ENCODE measurements around the gene GNA14. TPM values are rescaled to one million over a fixed set of nuclear protein-coding genes. Genes with fewer than 3 reads are reported as not detected.

The GNA14 gene
- total RNA-seq, 1 experiment from 2014 or later: 0.25 TPM

DNA sequence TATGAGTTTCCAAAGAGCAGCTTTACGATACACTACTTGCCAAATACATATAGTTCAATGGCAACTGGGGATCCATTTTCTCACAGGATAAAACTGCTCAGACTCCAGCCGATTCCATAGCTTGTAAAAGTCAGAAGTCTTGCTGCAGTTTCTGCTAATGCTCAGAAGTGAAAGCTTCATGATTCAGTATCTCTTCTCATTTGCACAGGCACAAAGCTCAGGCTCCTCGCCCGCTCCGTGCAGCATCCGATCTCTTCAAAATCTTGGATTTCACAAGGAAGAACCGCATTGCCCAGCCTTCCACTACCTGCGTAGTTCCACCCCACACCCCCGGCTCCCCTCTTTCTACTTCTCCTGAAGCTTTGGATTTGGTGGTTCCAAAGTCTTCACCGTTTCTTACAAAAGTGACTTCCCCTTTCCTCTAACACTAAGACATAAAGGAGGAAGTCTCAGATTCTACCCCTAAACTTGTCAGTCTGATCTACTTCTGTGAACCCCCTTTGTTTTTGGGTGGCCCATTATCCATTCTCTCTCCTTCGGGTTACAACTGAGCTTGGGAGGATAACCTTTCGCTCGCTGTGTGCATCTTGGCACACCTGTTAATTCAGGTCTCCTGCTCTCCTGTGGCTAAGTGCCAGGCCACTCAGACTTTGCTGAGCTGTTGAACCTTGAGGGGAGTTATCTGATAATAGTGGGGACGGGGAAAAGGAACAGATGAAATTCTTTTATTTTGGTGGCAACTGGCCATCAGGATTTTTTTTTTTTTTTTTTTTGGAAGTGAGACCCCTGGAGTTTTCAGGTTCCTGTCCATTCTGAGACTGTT, 194.1 kb downstream of the GNA14 start:
- DNase-seq (ENCODE audit: low read depth, low spot score) (no peak), ATAC-seq (no peak)
- ChIA-PET CTCF (interaction anchor here (0.6 to 3.5 kb wide), 3 partner anchors 9 to 287 kb away, joined by 3 to 20 read pairs (median 3); no protein-coding TSS in a partner anchor), RAD21 (ENCODE audit: low non-redundant PET in 1 of 2, low total read pairs in 2 of 2, uncharacterized antibody in 2 of 2, unreplicated experiment in 2 of 2) (no interaction called here), POLR2A (no interaction called here)
- Histone ChIP-seq H3K79me2 (ENCODE audit: insufficient read depth, low read length) (no peaks in the 10 kb centered on the region), H3K4me3 (replicated peaks in 1 of 2; ENCODE audit: low read depth in 1 of 2, low read length in 2 of 2) (no peak overlapping the region), H3K9ac (ENCODE audit: low read length) (no peak overlapping the region), H3K4me2 (ENCODE audit: low read length) (no peak overlapping the region), H2AFZ (ENCODE audit: low read depth, low read length, poor library complexity, severe bottlenecking) (no peak overlapping the region), H3K9me3 (ENCODE audit: control insufficient read depth in 1 of 2, insufficient read depth in 1 of 2, low read depth in 1 of 2, low read length in 2 of 2) (no peaks in the 10 kb centered on the region), H3K4me1 (ENCODE audit: control insufficient read depth in 1 of 2, insufficient read depth in 2 of 2, low read length in 2 of 2) (peaks cover 0 to 10% of the 10 kb centered on the region in 2 experiments; a peak in 2 of 4 replicates), H3K36me3 (ENCODE audit: control insufficient read depth in 1 of 2, insufficient read depth in 2 of 2, low read length in 2 of 2) (no peaks in the 10 kb centered on the region), H3K27me3 (ENCODE audit: insufficient read depth, low read length) (no peaks in the 10 kb centered on the region), H3K27ac (ENCODE audit: low read depth, low read length) (no peak overlapping the region), H4K20me1 (ENCODE audit: insufficient read depth) (no peaks in the 10 kb centered on the region), H3K9me2 (ENCODE audit: insufficient read depth) (no peaks in the 10 kb centered on the region)
- intact Hi-C loops (cut with micrococcal nuclease): loop anchor here (2.0 to 10.0 kb wide), 3 partner anchors 297 to 667 kb away; partner anchors contain the start of gene GNAQ
- no TSS peak for BruUV-seq (replicated peaks)
- TF ChIP-seq ZNF274 (IDR thresholded peaks at IDR 0.05; ENCODE audit: low read depth, low read length): no peak
- no peak for TF ChIP-seq TCF7L2 (IDR thresholded peaks at IDR 0.05; ENCODE audit: borderline replicate concordance, extremely low read depth, insufficient read depth, insufficient read length)
- TF ChIP-seq ZBTB33 (IDR thresholded peaks at IDR 0.05; ENCODE audit: extremely low read depth, insufficient replicate concordance, low read length): no peak
- TF ChIP-seq, protein P1, sequence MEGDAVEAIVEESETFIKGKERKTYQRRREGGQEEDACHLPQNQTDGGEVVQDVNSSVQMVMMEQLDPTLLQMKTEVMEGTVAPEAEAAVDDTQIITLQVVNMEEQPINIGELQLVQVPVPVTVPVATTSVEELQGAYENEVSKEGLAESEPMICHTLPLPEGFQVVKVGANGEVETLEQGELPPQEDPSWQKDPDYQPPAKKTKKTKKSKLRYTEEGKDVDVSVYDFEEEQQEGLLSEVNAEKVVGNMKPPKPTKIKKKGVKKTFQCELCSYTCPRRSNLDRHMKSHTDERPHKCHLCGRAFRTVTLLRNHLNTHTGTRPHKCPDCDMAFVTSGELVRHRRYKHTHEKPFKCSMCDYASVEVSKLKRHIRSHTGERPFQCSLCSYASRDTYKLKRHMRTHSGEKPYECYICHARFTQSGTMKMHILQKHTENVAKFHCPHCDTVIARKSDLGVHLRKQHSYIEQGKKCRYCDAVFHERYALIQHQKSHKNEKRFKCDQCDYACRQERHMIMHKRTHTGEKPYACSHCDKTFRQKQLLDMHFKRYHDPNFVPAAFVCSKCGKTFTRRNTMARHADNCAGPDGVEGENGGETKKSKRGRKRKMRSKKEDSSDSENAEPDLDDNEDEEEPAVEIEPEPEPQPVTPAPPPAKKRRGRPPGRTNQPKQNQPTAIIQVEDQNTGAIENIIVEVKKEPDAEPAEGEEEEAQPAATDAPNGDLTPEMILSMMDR (IDR thresholded peaks at IDR 0.05 in 2 of 3, conservative IDR thresholded peaks at IDR 0.05 in 1 of 3; ENCODE audit: borderline replicate concordance in 1 of 3, insufficient read depth in 1 of 3, low read depth in 2 of 3, low read length in 2 of 3): no peak
- no peak for TF ChIP-seq ELF1 (IDR thresholded peaks at IDR 0.05; ENCODE audit: borderline replicate concordance, low read depth)
- TF ChIP-seq, protein P2, sequence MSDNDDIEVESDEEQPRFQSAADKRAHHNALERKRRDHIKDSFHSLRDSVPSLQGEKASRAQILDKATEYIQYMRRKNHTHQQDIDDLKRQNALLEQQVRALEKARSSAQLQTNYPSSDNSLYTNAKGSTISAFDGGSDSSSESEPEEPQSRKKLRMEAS (IDR thresholded peaks at IDR 0.05): no peak
- no peak for TF ChIP-seq RAD21 (IDR thresholded peaks at IDR 0.05; ENCODE audit: low read depth)
- TF ChIP-seq CBX3 (IDR thresholded peaks at IDR 0.05; ENCODE audit: low read depth): no peak
- TF ChIP-seq SRF (IDR thresholded peaks at IDR 0.05; ENCODE audit: low read depth): no peak
- TF ChIP-seq CEBPB (IDR thresholded peaks at IDR 0.05; ENCODE audit: low read depth): no peak
- TF ChIP-seq EZH2phosphoT487 (IDR thresholded peaks at IDR 0.05; ENCODE audit: borderline replicate concordance): no peak
- TF ChIP-seq SP1 (IDR thresholded peaks at IDR 0.05; ENCODE audit: low read depth): no peak
- TF ChIP-seq YY1 (IDR thresholded peaks at IDR 0.05; ENCODE audit: extremely low read depth, insufficient replicate concordance, low read depth, low read length): no peak
- no peak for TF ChIP-seq ATF3 (IDR thresholded peaks at IDR 0.05)
